ENCODE data around the gene DCLRE1C. TPM values are rescaled to one million over a fixed set of nuclear protein-coding genes. Genes with fewer than 3 reads are reported as not detected.
"Not testable (repeated sequence)": the region's sequence is repeated elsewhere in the genome, so short reads cannot be mapped to it uniquely, and the experiment has no call there.

DCLRE1C gene
- total RNA-seq, 1 donor, result 12.9 TPM

- no peak for DNase-seq (ENCODE audit: low read depth in 2 of 3, low spot score in 2 of 3)
Measured at GRCh38 chr10:14947268-14947667, 6.6 kb downstream of the DCLRE1C start.

- no peak for DNase-seq (ENCODE audit: low read depth in 2 of 3, low spot score in 2 of 3)
Measured at GRCh38 chr10:14945108-14945507, 8.8 kb downstream of the DCLRE1C start.

DNA sequence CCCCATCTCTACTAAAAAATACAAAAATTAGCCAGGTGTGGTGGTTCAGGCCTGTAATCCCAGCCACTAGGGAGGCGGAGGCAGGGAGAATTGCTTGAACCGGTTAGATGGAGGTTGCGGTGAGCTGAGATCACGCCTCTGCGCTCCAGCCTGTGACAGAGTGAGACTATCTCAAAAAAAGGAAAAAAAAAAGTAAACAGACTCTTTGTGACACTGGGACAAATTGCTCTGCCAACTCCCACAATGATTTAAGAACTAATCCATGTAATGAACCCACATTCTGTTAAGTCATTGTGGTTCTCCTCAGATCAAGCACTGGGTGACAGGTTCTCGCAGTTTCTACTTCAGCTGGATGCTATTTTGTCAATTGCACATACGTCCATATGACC, 11.0 kb downstream of the DCLRE1C start:
- DNase-seq (ENCODE audit: low read depth in 2 of 3, low spot score in 2 of 3), result peak in 1 of 3 donors; percentile 42

DNA sequence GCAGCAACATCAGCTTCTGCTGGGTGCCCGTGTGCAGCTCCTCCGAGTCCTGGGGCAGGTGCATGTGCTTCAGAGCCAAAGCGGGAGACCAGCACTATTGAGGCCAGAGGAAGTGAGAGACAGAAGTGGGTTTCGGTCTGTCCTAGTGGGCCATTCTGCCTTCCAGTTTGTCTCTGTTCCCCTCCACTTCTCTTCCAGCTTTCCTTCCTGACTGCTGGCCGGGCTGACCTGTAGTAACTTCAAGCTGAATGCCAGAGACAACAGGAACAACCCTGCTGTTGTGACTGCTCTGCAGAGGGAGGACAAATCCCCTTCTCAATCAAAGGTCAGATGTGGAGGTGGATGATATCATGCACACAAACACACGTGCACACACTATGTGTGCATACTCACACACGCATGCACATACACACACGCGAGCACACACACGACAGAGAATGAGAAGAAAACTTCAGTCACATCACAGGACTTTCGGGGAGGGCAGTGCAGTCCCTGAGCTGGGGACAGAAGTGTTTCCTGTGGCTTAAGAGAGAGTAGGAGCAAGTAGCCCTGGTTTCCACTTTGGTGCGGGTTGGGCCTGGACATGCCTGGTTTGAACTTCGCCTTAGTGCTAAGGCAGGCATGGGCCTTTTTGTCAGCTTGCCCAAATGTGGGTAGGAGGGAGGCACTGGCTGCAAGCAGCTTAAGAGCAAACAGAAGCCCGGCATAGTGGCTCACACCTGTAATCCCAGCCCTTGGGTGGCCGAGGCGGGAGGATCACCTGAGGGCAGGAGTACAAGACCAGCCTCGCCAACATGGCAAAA, 11.5 kb downstream of the DCLRE1C start:
- not testable (repeated sequence) for DNase-seq (ENCODE audit: low read depth in 2 of 3, low spot score in 2 of 3)

DNA sequence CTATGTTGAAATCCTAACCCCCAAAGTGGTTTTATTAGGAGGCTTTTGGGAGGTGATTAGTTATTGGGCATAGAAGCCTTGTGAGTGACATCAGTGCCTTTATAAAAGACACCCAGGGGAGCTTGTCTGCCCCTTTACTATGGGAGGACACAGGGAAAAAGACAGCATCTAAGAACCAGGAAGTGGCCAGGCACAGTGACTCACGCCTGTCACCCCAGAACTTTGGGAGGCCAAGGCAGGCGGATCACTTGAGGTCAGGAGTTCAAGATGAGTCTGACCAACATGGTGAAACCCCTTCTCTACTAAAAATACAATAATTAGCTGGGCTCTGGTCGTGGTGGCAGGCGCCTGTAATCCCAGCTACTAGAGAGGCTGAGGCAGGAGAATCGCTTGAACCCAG, 14.9 kb downstream of the DCLRE1C start:
- not testable (repeated sequence) for DNase-seq (ENCODE audit: low read depth in 2 of 3, low spot score in 2 of 3)

- DNase-seq (ENCODE audit: low read depth in 2 of 3, low spot score in 2 of 3), result no peak
Measured at GRCh38 chr10:14936584-14936983, 17.3 kb downstream of the DCLRE1C start.

- DNase-seq (ENCODE audit: low read depth in 2 of 3, low spot score in 2 of 3), result no peak
Measured at GRCh38 chr10:14930610-14931009, 23.3 kb downstream of the DCLRE1C start.

DNA sequence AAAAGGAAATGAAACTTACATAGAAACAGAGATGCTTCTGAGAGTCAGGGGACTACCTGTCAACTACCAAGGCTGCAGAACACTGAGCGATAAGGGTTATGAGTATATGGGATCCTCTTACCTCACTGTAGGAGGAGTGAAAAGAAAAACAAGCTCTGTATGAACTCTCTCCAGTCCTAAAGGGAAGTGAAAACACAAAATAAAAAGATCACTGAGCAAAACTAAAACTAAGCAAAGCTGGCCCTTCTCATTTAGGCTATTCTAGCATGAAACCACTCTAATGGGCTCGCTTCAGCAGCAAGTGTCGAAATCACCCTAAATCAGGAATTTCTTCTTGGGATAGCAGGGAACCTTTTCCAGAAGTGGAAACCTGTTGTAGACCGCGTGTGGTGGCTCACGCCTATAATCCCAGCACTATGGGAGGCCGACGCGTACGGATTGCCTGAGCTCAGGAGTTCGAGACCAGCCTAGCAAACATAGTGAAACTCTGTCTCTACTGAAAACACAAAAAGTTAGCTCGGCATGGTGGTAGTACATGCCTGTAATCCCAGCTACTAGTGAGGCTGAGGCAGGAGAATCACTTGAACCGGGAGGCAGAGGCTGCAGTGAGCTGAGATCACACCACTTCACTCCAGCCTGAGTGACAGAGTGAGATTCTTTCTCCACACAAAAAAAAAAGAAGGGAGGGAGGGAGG, 27.0 kb downstream of the DCLRE1C start:
- no peak for DNase-seq (ENCODE audit: low read depth in 2 of 3, low spot score in 2 of 3)

DNA sequence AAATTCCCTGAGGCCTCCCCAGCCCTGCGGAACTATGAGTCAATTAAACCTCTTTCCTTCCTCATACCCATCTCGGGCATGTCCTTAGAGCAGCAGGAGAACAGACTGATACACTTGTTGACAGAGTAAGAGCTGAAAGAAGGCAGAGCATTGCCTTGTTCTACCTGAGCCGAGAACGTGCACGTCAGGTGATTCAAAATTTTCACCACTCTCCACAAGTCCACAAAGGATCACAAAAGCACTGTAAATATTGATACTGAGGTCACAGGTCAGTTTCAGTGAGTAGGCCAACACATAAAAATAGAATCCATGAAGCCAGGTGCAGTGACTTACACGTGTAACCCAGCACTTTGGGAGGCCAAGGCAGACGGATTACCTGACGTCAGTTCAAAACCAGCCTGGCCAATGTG, 27.8 kb downstream of the DCLRE1C start:
- DNase-seq (ENCODE audit: low read depth in 2 of 3, low spot score in 2 of 3), result no peak

DNA sequence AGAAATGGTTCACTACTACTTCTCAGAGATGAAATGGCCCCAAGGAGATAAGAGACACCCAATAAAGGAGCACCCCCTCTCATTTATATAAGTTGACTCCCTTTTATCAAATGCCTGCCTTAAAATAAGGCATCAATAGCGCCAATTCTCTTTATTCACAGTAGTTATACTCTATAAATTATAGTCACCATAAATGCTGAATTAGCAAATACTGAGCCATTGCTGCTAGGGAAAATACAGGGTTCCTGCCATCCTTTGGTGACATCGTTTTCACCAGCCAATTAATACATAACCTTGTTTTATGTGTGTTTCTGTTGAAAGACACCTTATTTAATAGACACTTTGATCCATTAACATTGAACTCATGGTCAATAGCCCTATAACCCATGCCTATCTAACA, 28.6 kb downstream of the DCLRE1C start:
- DNase-seq (ENCODE audit: low read depth in 2 of 3, low spot score in 2 of 3), result no peak

DNA sequence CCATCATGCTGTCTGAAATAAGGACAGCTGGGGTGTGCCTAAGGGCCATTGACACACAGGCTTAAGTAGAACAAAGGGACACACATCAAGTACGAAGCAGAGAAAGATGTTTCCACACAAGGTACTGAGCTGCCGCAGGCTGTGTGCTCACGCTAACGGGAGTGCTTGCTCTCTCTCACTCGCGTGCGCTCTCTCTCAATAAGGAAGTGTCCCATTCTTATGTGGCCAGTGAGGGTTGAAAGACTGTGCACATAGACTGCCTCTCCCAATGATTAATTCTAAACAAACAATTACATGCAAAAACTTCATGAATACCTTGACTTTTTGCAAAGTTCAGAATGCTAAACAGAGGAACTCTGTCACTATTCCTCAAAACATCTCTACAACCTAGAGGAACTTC, 29.9 kb downstream of the DCLRE1C start:
- DNase-seq (ENCODE audit: low read depth in 2 of 3, low spot score in 2 of 3), result no peak

- DNase-seq (ENCODE audit: low read depth in 2 of 3, low spot score in 2 of 3), result no peak
Measured at GRCh38 chr10:14918964-14919363, 34.9 kb downstream of the DCLRE1C start.

DNA sequence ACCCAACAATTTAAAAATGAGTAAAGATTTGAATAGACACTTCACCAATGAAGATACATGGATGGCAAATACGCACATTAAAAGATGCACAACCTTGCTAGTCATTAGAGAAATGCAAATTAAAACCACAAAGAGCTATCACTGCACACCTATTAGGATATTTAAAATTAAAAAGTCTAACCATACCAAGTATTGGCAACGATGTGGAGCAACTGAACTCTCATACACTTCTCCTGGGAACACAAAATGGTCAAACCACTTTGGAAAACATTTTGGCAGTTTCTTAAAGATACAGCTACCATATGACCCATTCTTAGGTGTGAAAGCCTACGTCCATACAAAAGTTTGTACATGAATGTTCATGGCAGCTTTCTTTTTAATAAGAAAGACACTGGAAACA, 36.1 kb downstream of the DCLRE1C start:
- no peak for DNase-seq (ENCODE audit: low read depth in 2 of 3, low spot score in 2 of 3)

- DNase-seq (ENCODE audit: low read depth in 2 of 3, low spot score in 2 of 3), result no peak
Measured at GRCh38 chr10:14916600-14916999, 37.3 kb downstream of the DCLRE1C start.

DNA sequence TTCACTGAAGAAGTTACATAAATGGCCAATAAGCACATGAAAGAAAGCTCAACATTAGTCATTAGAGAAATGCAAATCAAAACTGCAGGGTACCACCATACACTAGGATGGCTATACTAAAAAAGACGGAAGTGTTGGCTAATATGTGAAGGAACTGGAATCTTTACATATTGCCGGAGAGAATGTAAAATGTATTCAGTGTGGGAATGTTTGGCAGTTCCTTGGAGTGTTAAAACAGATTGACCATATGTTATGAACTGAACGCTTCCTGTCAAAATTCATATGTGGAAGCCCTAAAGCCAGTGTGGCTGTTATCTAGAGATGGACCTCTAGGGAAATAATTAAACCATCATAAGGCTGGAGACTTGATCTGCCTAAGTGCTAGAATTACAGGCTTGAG, 42.1 kb downstream of the DCLRE1C start:
- no peak for DNase-seq (ENCODE audit: low read depth in 2 of 3, low spot score in 2 of 3)

- no peak for DNase-seq (ENCODE audit: low read depth in 2 of 3, low spot score in 2 of 3)
Measured at GRCh38 chr10:14910953-14911352, 42.9 kb downstream of the DCLRE1C start.

DNA sequence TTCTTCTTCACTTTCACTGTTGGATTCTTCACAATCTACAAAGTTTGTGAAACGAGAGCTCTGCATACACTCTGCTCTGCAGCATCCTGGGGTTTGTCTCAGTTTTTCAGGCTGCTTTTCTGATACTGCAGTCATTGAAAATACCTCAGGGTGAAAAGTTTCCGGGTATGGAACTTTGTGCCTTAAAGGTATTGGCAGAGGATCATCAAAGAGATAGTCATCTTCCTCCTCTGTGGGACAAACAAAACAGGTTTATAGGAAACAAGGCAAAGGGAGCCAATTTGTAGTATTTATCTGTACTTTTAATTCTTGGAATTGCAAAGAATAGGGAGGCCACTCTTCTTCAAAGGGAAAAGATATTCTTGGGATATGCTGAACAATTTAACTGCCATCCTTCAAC, 44.8 kb downstream of the DCLRE1C start:
- DNase-seq (ENCODE audit: low read depth in 2 of 3, low spot score in 2 of 3), result no peak

- DNase-seq (ENCODE audit: low read depth in 2 of 3, low spot score in 2 of 3), result peak in 1 of 3 donors; percentile 19
Measured at GRCh38 chr10:14907591-14907990, 46.3 kb downstream of the DCLRE1C start.

DNA sequence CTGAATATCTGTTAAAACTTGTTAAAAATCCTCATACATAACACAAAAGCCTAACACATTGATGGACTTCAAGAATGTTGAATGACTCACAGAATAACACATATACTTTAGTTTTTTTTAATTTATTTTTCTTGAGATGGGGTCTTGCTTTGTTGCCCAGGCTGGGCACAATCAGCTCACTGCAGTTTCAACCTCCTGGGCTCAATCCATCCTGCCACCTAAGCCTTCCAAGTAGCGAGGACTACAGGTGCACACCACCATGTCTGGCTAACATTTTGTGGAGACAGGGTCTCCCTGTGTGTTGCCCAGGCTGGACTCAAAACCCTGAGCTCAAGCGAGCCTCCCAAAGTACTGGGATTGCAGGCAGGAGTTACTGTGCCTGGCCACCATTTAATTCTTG, 47.1 kb downstream of the DCLRE1C start:
- no peak for DNase-seq (ENCODE audit: low read depth in 2 of 3, low spot score in 2 of 3)

DNA sequence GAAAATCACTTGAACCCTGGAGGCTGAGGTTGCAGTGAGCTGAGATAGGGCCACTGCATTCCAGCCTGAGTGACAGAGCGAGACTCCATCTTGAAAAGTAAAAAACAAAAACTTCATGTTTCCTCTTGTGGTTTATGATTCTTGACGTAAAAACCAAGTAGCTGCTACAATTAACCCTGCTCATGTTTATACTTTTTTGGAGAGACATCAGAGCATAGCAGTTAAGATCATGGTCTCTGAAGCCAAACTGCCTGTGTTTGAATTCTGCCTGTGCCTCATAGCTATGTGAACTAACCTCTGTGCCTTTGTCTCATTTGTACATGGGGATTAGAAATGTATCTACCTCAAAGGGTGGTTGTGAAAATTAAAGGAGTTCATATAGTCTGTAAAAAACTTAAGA, 48.0 kb downstream of the DCLRE1C start:
- no peak for DNase-seq (ENCODE audit: low read depth in 2 of 3, low spot score in 2 of 3)

DNA sequence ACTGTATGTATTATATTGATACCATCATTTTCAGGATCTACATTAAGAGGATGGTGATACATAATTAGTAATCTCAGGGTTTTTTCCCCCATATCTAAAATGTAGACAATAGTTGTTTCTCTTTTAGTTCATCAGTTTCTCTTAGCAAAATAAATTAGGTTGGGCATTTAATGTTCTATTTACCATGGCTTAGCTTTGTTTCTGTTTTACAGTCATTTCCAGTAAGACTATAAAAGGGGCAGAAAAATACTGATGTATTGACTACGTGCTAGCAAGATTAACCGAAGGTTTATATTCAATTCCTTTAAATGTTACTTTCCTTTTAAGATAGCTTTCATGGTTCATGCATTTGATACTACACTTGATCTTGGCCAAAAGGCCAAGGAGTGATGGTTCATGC, 49.0 kb downstream of the DCLRE1C start:
- DNase-seq (ENCODE audit: low read depth in 2 of 3, low spot score in 2 of 3), result no peak

- peak in 2 of 3 donors; percentile 36 to 77 for DNase-seq (ENCODE audit: low read depth in 2 of 3, low spot score in 2 of 3)
Measured at GRCh38 chr10:14904316-14904732, 49.6 kb downstream of the DCLRE1C start.

Measured in hematopoietic multipotent progenitor cell (in vitro differentiated cells).